ENCODE measurements around the gene PLGRKT.
A peak's percentile ranks its signal among the peaks of the same experiment; 100 is the strongest.
"Not testable (repeated sequence)": the region's sequence is repeated elsewhere in the genome, so short reads cannot be mapped to it uniquely, and the experiment has no call there.

The PLGRKT gene, protein sequence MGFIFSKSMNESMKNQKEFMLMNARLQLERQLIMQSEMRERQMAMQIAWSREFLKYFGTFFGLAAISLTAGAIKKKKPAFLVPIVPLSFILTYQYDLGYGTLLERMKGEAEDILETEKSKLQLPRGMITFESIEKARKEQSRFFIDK

DNA sequence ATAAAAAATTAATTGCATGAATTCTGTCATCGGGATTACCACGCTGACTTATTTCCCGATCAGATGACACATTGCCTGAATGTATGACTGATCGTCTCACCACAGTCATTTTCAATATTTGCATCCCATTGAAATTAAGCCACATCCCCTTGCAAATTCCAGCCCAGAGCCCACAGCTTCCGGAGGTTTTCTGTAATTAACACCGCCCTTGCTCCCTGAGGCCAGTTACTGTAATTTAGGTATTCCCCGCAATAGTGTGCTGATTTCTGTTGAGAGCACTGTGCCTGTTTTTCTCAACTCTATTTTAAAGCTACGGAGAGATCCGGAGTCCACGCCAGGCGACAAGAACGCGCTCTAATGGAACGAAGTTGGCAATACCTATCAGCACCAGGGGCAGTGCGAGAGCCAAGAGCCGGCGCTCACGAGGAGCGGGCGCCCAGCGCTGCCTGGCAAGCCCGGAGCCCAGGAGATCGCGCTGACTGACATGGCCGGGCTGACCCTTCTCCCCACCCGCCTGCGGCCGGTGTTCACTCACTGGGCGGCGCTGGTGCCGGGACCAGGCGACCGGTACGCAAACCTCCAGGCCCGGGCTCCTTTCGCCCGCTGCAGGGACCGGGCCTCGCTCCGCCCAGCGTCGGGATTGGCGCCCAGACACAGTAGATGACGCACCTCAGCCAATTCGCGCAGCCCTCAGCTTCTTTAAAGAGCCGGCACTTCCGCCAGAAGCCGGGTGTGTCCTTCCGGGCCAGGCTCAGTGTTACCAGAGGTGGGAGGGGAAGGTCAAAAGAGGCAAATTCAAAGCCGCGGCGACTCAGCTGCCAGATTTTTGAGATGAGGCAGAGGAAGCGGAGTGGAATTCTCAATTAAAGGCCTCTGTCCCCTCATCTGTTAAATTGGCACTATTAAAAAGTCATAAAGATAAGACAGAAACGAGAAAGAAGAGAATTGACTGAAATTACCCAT is at the start of gene PLGRKT:
TSS of gene PLGRKT (minus strand) at position 672 of the 963 bp plus-strand sequence. CDS start 5,948 bp downstream, outside the sequence.
- Histone ChIP-seq H3K4me1 (ENCODE audit: control insufficient read depth, insufficient read depth, low read length) (peaks cover 8% of the 10 kb centered on the region), H3K4me3 (ENCODE audit: low read depth, low read length) (peak within 1 kb of the TSS; percentile 75), H3K9ac (ENCODE audit: low read length) (peak within 1 kb of the TSS; percentile 85), H3K27ac (ENCODE audit: low read depth, low read length) (peak within 1 kb of the TSS; percentile 54; the same call in 1 of the 2 replicates), H3K36me3 (ENCODE audit: control insufficient read depth, insufficient read depth, low read length) (peaks cover 17% of the 10 kb centered on the region), H3K9me3 (ENCODE audit: control insufficient read depth, insufficient read depth, low read depth, low read length) (peaks cover 31% of the 10 kb centered on the region), H3K27me3 (ENCODE audit: control insufficient read depth, insufficient read depth, low read length) (no peaks in the 10 kb centered on the region)

DNA sequence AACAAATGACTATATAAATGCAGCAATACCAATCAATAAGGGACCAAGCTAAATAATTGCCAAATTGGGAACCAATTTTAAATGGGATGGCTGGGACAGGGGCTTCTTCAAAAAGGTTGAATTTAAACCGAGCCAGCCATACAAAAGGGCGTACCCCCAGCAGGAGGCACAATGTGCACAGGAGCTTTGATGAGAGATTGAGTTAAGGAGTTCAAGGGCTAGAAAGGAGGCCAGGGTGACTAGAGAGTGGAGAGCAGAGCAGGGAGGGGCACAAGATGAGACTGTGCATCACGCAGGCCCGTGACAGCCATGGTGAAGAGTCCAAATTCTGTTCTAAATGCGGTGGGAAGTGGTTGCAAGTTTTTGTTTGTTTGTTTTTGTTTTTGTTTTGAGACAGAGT is 49.3 kb upstream of the PLGRKT start:
- Histone ChIP-seq H3K36me3 (ENCODE audit: control insufficient read depth, insufficient read depth, low read length) (no peaks in the 10 kb centered on the region), H3K4me1 (ENCODE audit: control insufficient read depth, insufficient read depth, low read length) (peaks cover 8% of the 10 kb centered on the region; the same call in 1 of the 2 replicates), H3K27ac (ENCODE audit: low read depth, low read length) (no peak overlapping the region), H3K4me3 (ENCODE audit: low read depth, low read length) (no peak overlapping the region), H3K27me3 (ENCODE audit: control insufficient read depth, insufficient read depth, low read length) (no peaks in the 10 kb centered on the region), H3K9me3 (ENCODE audit: control insufficient read depth, insufficient read depth, low read depth, low read length) (no peaks in the 10 kb centered on the region), H3K9ac (ENCODE audit: low read length) (no peak overlapping the region)

DNA sequence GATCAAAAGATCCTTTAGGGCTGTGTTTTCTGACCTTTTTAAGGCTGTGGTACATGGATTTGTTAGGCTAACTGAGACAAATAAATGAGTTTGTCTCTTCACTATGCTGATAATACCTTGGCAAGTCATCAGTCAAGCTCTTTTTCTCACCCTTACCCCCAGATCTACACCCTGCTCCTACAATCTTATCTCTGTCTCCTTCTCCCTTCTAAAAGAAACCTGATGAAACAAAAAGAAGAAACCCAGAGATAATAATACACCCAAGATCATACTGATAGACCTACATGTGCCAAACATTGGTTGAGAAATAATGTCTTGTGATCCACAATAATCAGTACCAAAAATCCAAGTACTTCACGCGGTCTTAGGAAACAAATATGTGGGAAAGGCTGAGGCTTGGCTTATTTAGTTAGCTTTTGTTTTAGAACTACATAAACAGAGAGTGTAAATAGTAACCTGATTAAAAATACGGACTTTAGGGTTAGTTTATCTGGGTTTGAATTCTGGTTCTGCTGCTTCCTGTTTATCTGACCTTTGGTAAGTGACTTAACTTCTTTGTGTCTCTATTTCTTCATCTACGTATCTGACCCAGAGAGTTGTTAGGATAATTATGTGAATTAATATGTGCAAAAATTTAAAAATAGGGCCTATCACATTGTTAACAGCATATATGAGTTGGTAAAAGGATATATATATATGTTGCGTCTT is 47.8 kb upstream of the PLGRKT start:
- Histone ChIP-seq H3K27ac (ENCODE audit: low read depth, low read length) (no peak overlapping the region), H3K4me3 (ENCODE audit: low read depth, low read length) (no peak overlapping the region), H3K9ac (ENCODE audit: low read length) (no peak overlapping the region), H3K27me3 (ENCODE audit: control insufficient read depth, insufficient read depth, low read length) (no peaks in the 10 kb centered on the region), H3K4me1 (ENCODE audit: control insufficient read depth, insufficient read depth, low read length) (peaks cover 8% of the 10 kb centered on the region; the same call in 1 of the 2 replicates), H3K9me3 (ENCODE audit: control insufficient read depth, insufficient read depth, low read depth, low read length) (no peaks in the 10 kb centered on the region), H3K36me3 (ENCODE audit: control insufficient read depth, insufficient read depth, low read length) (no peaks in the 10 kb centered on the region)

DNA sequence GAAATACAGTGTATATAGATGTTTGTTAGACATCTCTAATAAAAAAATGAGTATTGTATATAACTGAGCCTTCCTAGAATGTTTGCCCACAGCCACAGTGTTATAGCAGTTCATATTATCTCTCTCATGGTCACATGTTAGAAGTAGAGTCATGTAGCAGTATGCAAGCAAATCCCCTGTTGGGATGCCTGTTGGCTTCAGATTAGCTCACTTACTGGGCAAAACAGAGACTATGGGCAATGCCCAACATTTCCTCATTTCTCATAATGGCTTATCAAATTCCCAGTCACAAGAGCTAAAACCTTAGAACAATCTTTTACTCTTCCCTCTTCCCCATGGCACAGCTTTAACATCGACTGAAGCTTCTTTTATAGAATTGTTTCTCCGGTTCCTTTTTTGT is 45.6 kb upstream of the PLGRKT start:
- no peak overlapping the region for H3K27ac ChIP-seq (ENCODE audit: low read depth, low read length)
- H3K4me1 ChIP-seq (ENCODE audit: control insufficient read depth, insufficient read depth, low read length): no peaks in the 10 kb centered on the region

DNA sequence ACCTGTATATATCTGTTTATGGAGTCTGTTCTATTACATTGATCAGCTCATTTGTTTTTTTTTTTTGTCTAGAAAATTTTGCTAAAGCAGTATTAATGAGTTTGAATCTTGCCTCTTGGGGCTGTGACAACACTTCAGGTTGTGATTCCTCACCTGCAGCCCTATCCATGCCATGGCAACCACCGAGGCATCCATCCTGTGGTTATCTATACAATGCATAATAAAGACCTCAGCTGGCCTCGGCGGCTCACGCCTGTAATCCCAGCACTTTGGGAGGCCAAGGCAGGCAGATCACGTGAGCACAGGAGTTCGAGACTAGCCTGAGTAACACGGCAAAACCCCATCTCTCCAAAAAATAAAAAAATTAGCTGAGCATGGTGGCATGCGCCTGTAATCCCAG is 44.5 kb upstream of the PLGRKT start:
- Histone ChIP-seq H3K9ac (ENCODE audit: low read length) (no peak overlapping the region), H3K27ac (ENCODE audit: low read depth, low read length) (no peak overlapping the region), H3K36me3 (ENCODE audit: control insufficient read depth, insufficient read depth, low read length) (no peaks in the 10 kb centered on the region), H3K4me3 (ENCODE audit: low read depth, low read length) (no peak overlapping the region), H3K9me3 (ENCODE audit: control insufficient read depth, insufficient read depth, low read depth, low read length) (peaks cover 15% of the 10 kb centered on the region), H3K27me3 (ENCODE audit: control insufficient read depth, insufficient read depth, low read length) (no peaks in the 10 kb centered on the region), H3K4me1 (ENCODE audit: control insufficient read depth, insufficient read depth, low read length) (no peaks in the 10 kb centered on the region)

More for the DNA sequence above, 45.6 kb upstream of the PLGRKT start:
- no peaks in the 10 kb centered on the region for H3K36me3 ChIP-seq (ENCODE audit: control insufficient read depth, insufficient read depth, low read length)
- H3K9me3 ChIP-seq (ENCODE audit: control insufficient read depth, insufficient read depth, low read depth, low read length): peaks cover 4% of the 10 kb centered on the region
- no peaks in the 10 kb centered on the region for H3K27me3 ChIP-seq (ENCODE audit: control insufficient read depth, insufficient read depth, low read length)
- no peak overlapping the region for H3K9ac ChIP-seq (ENCODE audit: low read length)
- H3K4me3 ChIP-seq (ENCODE audit: low read depth, low read length): no peak overlapping the region

DNA sequence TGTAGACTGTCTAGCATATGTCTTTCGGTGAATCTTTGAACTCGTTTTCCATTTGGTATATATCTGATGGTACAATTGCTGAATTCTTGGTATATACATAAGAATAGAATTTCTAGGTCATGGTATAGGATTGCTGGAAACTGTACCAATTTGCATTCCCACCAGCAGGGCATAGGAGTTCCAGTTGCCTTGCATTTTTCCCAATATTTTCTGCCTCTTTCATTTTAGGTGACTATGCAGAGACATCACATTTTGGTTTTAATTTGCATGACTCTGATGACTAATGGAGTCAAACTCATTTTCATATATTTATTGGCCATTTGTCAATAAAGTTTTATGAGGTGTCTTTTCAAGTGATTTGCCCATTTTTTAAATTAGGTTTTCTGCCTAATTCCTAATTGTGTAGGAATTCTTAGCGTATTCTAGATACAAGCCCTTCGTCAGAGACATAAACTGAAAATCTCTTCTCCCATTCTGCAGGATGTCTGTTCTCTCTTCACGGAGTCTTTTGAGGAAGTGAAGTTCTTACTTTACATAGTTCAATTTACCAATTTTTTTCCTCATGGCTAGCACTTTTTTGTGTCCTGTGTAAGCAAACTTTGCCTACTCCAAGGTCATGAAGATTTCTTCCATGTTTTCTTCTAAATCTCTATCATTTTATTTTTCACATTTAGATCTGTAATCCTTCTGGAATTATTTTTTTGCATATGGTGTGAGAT is 43.8 kb upstream of the PLGRKT start:
- H3K4me3 ChIP-seq (ENCODE audit: low read depth, low read length): no peak overlapping the region
- H3K9me3 ChIP-seq (ENCODE audit: control insufficient read depth, insufficient read depth, low read depth, low read length): peaks cover 22% of the 10 kb centered on the region
- H3K27me3 ChIP-seq (ENCODE audit: control insufficient read depth, insufficient read depth, low read length): no peaks in the 10 kb centered on the region
- no peaks in the 10 kb centered on the region for H3K4me1 ChIP-seq (ENCODE audit: control insufficient read depth, insufficient read depth, low read length)
- no peak overlapping the region for H3K27ac ChIP-seq (ENCODE audit: low read depth, low read length)
- no peaks in the 10 kb centered on the region for H3K36me3 ChIP-seq (ENCODE audit: control insufficient read depth, insufficient read depth, low read length)
- no peak overlapping the region for H3K9ac ChIP-seq (ENCODE audit: low read length)

DNA sequence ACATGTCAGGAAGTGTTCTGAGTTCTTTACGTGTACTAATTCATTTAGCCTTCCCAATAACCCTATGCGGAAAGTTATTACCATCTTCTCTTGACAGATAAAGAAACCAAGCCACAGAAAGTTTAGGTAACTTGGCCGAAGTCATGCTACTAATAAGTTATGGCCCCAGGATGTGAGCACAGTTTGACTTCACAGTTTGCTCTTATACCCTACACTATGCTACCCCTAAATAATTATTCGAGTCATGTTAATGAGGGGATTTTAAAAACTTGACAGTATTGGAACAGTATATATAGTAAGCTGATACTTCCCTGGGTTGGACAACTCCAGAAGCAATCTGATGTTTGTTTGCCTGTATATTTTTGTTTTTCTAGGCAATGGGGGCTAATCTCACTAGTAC is 43.2 kb upstream of the PLGRKT start:
- no peak overlapping the region for H3K4me3 ChIP-seq (ENCODE audit: low read depth, low read length)
- H3K27me3 ChIP-seq (ENCODE audit: control insufficient read depth, insufficient read depth, low read length): no peaks in the 10 kb centered on the region
- H3K9ac ChIP-seq (ENCODE audit: low read length): no peak overlapping the region
- H3K4me1 ChIP-seq (ENCODE audit: control insufficient read depth, insufficient read depth, low read length): no peaks in the 10 kb centered on the region
- H3K36me3 ChIP-seq (ENCODE audit: control insufficient read depth, insufficient read depth, low read length): no peaks in the 10 kb centered on the region
- no peak overlapping the region for H3K27ac ChIP-seq (ENCODE audit: low read depth, low read length)
- H3K9me3 ChIP-seq (ENCODE audit: control insufficient read depth, insufficient read depth, low read depth, low read length): peaks cover 23% of the 10 kb centered on the region

DNA sequence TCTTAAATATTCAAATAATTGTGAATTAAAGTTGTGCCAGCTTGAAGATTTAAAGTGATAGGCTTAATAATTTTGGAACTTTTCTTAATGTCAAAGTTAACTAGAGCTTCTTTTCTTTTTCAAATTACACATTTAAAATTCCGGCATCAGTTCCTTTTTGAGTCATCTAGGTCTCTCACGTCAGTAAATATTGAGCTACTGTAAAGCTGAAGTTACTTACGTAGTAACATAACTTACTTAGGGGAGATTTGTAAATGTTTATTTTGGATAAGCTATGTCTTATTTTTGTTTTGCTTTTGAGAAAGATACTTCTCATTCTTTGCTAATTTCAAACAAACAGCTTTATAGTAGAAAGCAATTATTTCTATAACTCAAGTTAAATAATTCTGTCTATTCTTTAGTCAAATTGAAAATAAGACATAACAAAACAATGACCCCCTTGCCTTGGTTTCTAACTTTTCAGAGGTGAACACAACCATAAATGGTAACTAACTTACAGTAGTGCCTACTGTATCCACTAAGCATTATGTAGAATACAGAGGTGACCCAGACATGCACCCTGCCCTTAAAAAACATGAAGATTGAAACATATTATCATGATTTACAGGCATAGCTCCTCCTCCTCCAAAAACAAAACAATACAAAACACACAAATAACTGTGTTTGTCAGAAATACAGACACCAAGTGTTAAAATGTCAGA is 42.4 kb upstream of the PLGRKT start:
- no peak overlapping the region for H3K9ac ChIP-seq (ENCODE audit: low read length)
- no peaks in the 10 kb centered on the region for H3K36me3 ChIP-seq (ENCODE audit: control insufficient read depth, insufficient read depth, low read length)
- H3K9me3 ChIP-seq (ENCODE audit: control insufficient read depth, insufficient read depth, low read depth, low read length): peaks cover 23% of the 10 kb centered on the region
- H3K4me3 ChIP-seq (ENCODE audit: low read depth, low read length): no peak overlapping the region
- no peaks in the 10 kb centered on the region for H3K4me1 ChIP-seq (ENCODE audit: control insufficient read depth, insufficient read depth, low read length)
- H3K27me3 ChIP-seq (ENCODE audit: control insufficient read depth, insufficient read depth, low read length): no peaks in the 10 kb centered on the region
- H3K27ac ChIP-seq (ENCODE audit: low read depth, low read length): no peak overlapping the region

DNA sequence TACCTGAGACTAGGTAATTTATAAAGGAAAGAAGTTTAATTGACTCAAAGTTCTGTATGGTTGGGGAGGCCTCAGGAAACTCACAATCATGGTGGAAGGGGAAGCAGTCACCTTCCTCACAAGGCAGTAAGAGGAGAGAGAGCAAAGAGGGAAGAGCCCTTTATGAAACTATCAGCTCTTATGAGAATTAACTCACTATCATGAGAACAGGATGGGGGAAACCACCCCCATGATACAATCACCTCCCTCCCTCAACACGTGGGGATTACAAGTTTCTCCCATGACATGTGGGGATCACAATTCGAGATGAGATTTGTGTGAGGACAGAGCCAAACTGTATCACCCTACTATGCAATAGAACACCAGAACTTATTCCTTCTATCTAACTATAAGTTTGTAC is 40.5 kb upstream of the PLGRKT start:
- peaks cover 23% of the 10 kb centered on the region for H3K9me3 ChIP-seq (ENCODE audit: control insufficient read depth, insufficient read depth, low read depth, low read length)
- H3K27me3 ChIP-seq (ENCODE audit: control insufficient read depth, insufficient read depth, low read length): no peaks in the 10 kb centered on the region
- H3K36me3 ChIP-seq (ENCODE audit: control insufficient read depth, insufficient read depth, low read length): no peaks in the 10 kb centered on the region
- no peak overlapping the region for H3K4me3 ChIP-seq (ENCODE audit: low read depth, low read length)
- no peak overlapping the region for H3K27ac ChIP-seq (ENCODE audit: low read depth, low read length)
- H3K9ac ChIP-seq (ENCODE audit: low read length): no peak overlapping the region
- H3K4me1 ChIP-seq (ENCODE audit: control insufficient read depth, insufficient read depth, low read length): no peaks in the 10 kb centered on the region

DNA sequence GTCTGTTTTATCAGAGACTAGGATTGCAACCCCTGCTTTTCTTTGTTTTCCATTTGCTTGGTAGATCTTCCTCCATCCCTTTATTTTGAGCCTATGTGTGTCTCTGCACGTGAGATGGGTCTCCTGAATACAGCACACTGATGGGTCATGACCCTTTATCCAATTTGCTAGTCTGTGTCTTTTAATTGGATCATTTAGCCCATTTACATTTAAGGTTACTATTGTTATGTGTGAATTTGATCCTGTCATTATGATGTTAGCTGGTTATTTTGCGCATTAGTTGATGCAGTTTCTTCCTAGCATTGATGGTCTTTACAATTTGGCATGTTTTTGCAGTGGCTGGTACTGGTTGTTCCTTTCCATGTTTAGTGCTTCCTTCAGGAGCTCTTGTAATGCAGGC is 37.9 kb upstream of the PLGRKT start:
- H3K27me3 ChIP-seq (ENCODE audit: control insufficient read depth, insufficient read depth, low read length); H3K36me3 ChIP-seq (ENCODE audit: control insufficient read depth, insufficient read depth, low read length); H3K27ac ChIP-seq (ENCODE audit: low read depth, low read length); H3K9ac ChIP-seq (ENCODE audit: low read length); H3K4me1 ChIP-seq (ENCODE audit: control insufficient read depth, insufficient read depth, low read length); H3K4me3 ChIP-seq (ENCODE audit: low read depth, low read length): not testable (repeated sequence)
- peaks cover 23% of the 10 kb centered on the region for H3K9me3 ChIP-seq (ENCODE audit: control insufficient read depth, insufficient read depth, low read depth, low read length)

Measured in HUES6 (cell line).